Transverse colon (tissue), 4 donors: Measurements from ENCODE around the gene GAS7.

ENCODE experiments used
- POLR2AphosphoS5 ChIP-seq, 3 donors: sonication (generic); formaldehyde crosslinking; IDR thresholded peaks; one replicate each; pipeline ENCODE4 v1.6.1; 2016; ENCODE audit warnings: antibody characterized with exemption in 3 of 3
- TF ChIP-seq, protein P1 (sequence below), 5 experiments: fragments of 200-600 bp in 3 of 5; fragments of 450-650 bp in 2 of 5; sonication (generic) in 3 of 5; IDR thresholded peaks; 1 replicate in 2 of 5; 2 replicates in 3 of 5; pipeline ENCODE4 v1.5.1; 2016 to 2017; ENCODE audit warnings: antibody characterized with exemption in 5 of 5, inconsistent platforms in 3 of 5, mild to moderate bottlenecking in 2 of 5, moderate library complexity in 1 of 5

DNA sequence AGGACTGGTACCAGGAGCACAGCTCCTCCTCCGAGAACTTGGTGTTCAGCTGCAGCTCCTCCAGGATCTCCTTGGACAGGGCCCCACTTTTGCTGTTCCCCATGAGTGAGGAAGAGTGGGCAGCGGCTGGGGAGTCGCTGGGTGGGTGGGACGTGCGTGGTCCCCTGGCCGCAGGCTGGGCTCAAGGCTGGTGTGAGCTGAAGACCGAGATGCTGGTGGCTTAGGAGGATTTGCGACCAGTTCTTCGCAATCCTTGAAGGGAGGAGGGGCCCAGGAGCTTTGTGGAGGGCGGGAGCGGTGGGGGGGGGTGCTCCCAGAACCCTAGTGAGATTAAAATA lies 293.4 kb downstream of the GAS7 start, which contains the start of gene RCVRN:
- TF ChIP-seq, protein P1, sequence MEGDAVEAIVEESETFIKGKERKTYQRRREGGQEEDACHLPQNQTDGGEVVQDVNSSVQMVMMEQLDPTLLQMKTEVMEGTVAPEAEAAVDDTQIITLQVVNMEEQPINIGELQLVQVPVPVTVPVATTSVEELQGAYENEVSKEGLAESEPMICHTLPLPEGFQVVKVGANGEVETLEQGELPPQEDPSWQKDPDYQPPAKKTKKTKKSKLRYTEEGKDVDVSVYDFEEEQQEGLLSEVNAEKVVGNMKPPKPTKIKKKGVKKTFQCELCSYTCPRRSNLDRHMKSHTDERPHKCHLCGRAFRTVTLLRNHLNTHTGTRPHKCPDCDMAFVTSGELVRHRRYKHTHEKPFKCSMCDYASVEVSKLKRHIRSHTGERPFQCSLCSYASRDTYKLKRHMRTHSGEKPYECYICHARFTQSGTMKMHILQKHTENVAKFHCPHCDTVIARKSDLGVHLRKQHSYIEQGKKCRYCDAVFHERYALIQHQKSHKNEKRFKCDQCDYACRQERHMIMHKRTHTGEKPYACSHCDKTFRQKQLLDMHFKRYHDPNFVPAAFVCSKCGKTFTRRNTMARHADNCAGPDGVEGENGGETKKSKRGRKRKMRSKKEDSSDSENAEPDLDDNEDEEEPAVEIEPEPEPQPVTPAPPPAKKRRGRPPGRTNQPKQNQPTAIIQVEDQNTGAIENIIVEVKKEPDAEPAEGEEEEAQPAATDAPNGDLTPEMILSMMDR (IDR thresholded peaks at IDR 0.05) = no peak
- no peak for TF ChIP-seq POLR2AphosphoS5 (IDR thresholded peaks at IDR 0.05)
